Measurements from ENCODE around the gene CPT1C. TPM values are rescaled to one million over a fixed set of nuclear protein-coding genes. Genes with fewer than 3 reads are reported as not detected.

CPT1C gene
- polyA plus RNA-seq, 1 donor from 2014 or later = 204 TPM

DNA sequence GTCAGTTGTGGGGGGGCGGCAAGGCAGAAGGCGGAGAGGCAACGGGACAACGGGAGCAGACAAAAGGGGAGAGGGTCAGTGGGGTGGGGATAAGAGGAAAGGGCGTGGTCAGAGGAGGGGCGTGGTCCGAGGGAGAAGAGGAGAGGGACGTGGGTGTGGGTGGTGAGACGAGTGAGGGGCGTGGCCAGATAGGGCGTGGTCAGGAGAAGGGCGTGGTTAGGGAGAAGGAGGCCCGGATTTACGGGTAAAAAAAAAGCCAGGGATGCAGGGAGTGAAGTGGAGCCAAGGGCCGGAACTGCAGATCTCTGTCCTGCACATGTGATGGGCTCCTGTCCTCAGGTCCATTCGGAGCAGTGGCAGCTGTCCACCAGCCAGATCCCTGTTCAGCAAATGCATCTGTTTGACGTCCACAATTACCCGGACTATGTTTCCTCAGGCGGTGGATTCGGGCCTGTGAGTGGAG is 21.5 kb downstream of the CPT1C start:
- Histone ChIP-seq H3K9me2 (ENCODE audit: insufficient read depth, low read length) (no peaks in the 10 kb centered on the region), H3F3A (ENCODE audit: insufficient read depth, low read length, poor library complexity, severe bottlenecking) (no peaks in the 10 kb centered on the region), H3K27me3 (ENCODE audit: insufficient read depth, low read depth, low read length) (no peaks in the 10 kb centered on the region), H3K36me3 (ENCODE audit: insufficient read depth, low read length) (peaks cover 4% of the 10 kb centered on the region), H3K4me3 (ENCODE audit: low read length) (no peak overlapping the region), H3K27ac (ENCODE audit: low read length) (no peak overlapping the region), H3K79me2 (replicated peaks; ENCODE audit: insufficient read depth, low read length) (no peaks in the 10 kb centered on the region), H3K9ac (ENCODE audit: low read length) (no peak overlapping the region), H4K20me1 (ENCODE audit: insufficient read depth) (no peaks in the 10 kb centered on the region), H3K4me2 (ENCODE audit: low read length) (no peak overlapping the region), H2AFZ (ENCODE audit: low read depth, low read length) (no peak overlapping the region), H3K9me3 (ENCODE audit: low read length) (no peaks in the 10 kb centered on the region)
- TF ChIP-seq EZH2 (IDR thresholded peaks at IDR 0.05; ENCODE audit: borderline replicate concordance, insufficient read depth, low read length, poor library complexity, severe bottlenecking) = no peak
- TF ChIP-seq SMC3 (conservative IDR thresholded peaks at IDR 0.05; ENCODE audit: poor library complexity) = no peak
- TF ChIP-seq EP300 (conservative IDR thresholded peaks at IDR 0.05; ENCODE audit: poor library complexity, severe bottlenecking) = no peak
- TF ChIP-seq, protein P1, sequence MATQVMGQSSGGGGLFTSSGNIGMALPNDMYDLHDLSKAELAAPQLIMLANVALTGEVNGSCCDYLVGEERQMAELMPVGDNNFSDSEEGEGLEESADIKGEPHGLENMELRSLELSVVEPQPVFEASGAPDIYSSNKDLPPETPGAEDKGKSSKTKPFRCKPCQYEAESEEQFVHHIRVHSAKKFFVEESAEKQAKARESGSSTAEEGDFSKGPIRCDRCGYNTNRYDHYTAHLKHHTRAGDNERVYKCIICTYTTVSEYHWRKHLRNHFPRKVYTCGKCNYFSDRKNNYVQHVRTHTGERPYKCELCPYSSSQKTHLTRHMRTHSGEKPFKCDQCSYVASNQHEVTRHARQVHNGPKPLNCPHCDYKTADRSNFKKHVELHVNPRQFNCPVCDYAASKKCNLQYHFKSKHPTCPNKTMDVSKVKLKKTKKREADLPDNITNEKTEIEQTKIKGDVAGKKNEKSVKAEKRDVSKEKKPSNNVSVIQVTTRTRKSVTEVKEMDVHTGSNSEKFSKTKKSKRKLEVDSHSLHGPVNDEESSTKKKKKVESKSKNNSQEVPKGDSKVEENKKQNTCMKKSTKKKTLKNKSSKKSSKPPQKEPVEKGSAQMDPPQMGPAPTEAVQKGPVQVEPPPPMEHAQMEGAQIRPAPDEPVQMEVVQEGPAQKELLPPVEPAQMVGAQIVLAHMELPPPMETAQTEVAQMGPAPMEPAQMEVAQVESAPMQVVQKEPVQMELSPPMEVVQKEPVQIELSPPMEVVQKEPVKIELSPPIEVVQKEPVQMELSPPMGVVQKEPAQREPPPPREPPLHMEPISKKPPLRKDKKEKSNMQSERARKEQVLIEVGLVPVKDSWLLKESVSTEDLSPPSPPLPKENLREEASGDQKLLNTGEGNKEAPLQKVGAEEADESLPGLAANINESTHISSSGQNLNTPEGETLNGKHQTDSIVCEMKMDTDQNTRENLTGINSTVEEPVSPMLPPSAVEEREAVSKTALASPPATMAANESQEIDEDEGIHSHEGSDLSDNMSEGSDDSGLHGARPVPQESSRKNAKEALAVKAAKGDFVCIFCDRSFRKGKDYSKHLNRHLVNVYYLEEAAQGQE (IDR thresholded peaks at IDR 0.05; ENCODE audit: borderline replicate concordance) = no peak
- no peak for TF ChIP-seq POLR2AphosphoS5 (IDR thresholded peaks at IDR 0.05)
- no peak for TF ChIP-seq MXI1 (conservative IDR thresholded peaks at IDR 0.05; ENCODE audit: poor library complexity, severe bottlenecking)
- no peak for TF ChIP-seq RAD21 (conservative IDR thresholded peaks at IDR 0.05)
- no peak for TF ChIP-seq TAF1 (IDR thresholded peaks at IDR 0.05; ENCODE audit: low read depth)
- TF ChIP-seq, protein P2, sequence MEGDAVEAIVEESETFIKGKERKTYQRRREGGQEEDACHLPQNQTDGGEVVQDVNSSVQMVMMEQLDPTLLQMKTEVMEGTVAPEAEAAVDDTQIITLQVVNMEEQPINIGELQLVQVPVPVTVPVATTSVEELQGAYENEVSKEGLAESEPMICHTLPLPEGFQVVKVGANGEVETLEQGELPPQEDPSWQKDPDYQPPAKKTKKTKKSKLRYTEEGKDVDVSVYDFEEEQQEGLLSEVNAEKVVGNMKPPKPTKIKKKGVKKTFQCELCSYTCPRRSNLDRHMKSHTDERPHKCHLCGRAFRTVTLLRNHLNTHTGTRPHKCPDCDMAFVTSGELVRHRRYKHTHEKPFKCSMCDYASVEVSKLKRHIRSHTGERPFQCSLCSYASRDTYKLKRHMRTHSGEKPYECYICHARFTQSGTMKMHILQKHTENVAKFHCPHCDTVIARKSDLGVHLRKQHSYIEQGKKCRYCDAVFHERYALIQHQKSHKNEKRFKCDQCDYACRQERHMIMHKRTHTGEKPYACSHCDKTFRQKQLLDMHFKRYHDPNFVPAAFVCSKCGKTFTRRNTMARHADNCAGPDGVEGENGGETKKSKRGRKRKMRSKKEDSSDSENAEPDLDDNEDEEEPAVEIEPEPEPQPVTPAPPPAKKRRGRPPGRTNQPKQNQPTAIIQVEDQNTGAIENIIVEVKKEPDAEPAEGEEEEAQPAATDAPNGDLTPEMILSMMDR (IDR thresholded peaks at IDR 0.05; ENCODE audit: poor library complexity, severe bottlenecking) = no peak

DNA sequence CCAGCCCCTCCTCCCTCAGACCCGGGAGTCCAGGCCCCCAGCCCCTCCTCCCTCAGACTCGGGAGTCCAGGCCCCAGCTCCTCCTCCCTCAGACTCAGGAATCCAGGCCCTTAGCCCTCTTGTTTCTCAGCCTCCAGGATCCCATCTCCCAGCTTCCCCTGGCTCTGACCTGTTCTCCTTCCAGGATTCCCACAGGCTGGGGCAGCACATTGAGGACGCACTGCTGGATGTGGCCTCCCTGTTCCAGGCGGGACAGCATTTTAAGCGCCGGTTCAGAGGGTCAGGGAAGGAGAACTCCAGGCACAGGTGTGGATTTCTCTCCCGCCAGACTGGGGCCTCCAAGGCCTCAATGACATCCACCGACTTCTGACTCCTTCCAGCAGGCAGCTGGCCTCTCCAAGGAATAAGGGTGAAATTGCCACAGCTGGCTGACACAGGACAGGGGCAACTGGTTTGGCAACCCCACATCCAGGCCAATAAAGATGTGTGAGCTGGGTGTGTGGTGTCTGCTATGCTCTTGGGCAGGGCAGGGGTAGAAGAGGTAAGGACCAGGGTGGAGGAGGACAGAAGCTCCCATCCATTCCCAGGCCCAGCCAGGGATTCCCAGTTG is 22.4 kb downstream of the CPT1C start:
- peaks cover 4% of the 10 kb centered on the region for H3K36me3 ChIP-seq (ENCODE audit: insufficient read depth, low read length)
- no peak overlapping the region for H2AFZ ChIP-seq (ENCODE audit: low read depth, low read length)
- H4K20me1 ChIP-seq (ENCODE audit: insufficient read depth) = no peaks in the 10 kb centered on the region
- H3K9ac ChIP-seq (ENCODE audit: low read length) = no peak overlapping the region
- no peaks in the 10 kb centered on the region for H3K9me2 ChIP-seq (ENCODE audit: insufficient read depth, low read length)
- no peaks in the 10 kb centered on the region for H3K27me3 ChIP-seq (ENCODE audit: insufficient read depth, low read depth, low read length)
- TF ChIP-seq, protein P2 (IDR thresholded peaks at IDR 0.05; ENCODE audit: poor library complexity, severe bottlenecking) = no peak
- no peak for TF ChIP-seq POLR2AphosphoS5 (IDR thresholded peaks at IDR 0.05)
- TF ChIP-seq MXI1 (conservative IDR thresholded peaks at IDR 0.05; ENCODE audit: poor library complexity, severe bottlenecking) = no peak
- no peak for TF ChIP-seq TAF1 (IDR thresholded peaks at IDR 0.05; ENCODE audit: low read depth)
- no peak for TF ChIP-seq EZH2 (IDR thresholded peaks at IDR 0.05; ENCODE audit: borderline replicate concordance, insufficient read depth, low read length, poor library complexity, severe bottlenecking)
- no peak overlapping the region for H3K4me2 ChIP-seq (ENCODE audit: low read length)
- H3K9me3 ChIP-seq (ENCODE audit: low read length) = no peaks in the 10 kb centered on the region
- no peak overlapping the region for H3K4me3 ChIP-seq (ENCODE audit: low read length)
- no peaks in the 10 kb centered on the region for H3K79me2 ChIP-seq (replicated peaks; ENCODE audit: insufficient read depth, low read length)
- no peak overlapping the region for H3K27ac ChIP-seq (ENCODE audit: low read length)
- H3F3A ChIP-seq (ENCODE audit: insufficient read depth, low read length, poor library complexity, severe bottlenecking) = no peaks in the 10 kb centered on the region
